Activated CD8-positive, alpha-beta memory T cell treated with anti-CD3 and anti-CD28 coated beads, Interleukin-2, amount 50 U/mL, for 48 hours (primary cell): Measurements from ENCODE around the gene PLEK.
A peak's percentile ranks its signal among the peaks of the same experiment; 100 is the strongest.
"Not testable (repeated sequence)": the region's sequence is repeated elsewhere in the genome, so short reads cannot be mapped to it uniquely, and the experiment has no call there.

Experiments used
- DNase-seq: peaks from one replicate; pipeline ENCODE4 v3.0.0-alpha.2; 2020

PLEK gene

DNA sequence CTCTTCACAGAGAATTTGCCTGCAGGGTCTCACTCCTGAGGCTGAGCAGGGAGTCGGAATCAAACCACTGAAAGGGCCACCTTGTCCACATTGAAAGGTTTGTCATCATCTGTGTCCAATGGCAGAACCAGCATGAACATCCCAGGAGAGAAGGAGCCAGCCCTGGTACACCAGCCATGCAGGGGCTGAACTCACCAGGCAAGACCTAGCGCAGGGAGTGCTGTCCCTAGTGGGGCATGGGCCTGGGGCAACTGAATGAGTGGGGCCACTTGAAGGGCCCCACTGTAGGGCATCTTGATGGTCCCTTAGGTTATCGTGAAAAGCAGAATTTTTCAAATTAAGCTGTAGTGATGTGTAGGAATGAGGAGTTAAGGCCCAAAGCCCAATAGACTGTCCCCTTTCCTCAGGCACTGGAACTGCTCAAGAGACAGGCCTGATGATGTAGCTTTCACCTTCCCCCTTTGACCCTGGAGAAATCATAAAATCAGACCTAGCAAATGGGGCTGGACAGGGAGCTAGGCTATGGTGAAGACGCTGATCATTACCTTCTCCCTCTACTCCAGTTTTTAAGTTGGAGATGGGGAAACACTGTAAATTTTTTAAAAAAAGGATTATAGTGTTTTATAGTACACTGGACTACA, 8.4 kb upstream of the PLEK start:
- DNase-seq = no peak

DNA sequence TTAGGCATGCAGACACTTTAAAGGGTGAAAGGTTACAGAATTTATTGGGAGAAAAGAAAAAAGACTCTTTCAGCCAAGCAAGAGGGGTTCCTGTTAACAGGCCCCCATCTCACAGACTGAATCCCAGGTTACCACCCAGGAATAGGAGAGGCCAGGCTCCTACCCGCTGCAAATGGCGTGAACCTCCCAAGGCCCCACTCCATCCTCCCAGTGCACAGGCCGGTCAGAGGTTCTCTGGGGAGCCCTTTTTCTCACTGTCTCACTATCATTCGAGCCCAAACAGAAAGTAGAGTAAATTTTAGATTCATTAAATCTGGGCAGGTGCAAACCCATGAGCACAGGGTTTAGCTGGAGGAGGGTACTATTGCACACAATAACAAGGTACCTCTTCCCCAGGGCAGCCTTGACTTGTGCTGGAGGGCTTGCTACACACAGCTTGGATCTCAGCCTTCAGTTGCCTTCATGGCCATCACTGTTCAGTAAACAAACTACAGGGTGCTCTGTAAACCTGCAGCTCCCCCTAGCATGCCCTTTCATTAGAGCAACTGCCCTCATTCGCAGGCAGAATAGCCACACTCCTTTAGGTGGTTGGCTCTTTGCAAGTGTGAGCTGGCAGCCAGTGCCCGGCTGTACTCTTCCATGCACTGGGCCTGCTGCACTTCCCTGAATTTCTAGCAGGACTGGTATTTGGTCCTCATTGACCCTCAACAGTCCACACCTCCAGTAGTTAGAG, 7.3 kb upstream of the PLEK start:
- DNase-seq = no peak

DNA sequence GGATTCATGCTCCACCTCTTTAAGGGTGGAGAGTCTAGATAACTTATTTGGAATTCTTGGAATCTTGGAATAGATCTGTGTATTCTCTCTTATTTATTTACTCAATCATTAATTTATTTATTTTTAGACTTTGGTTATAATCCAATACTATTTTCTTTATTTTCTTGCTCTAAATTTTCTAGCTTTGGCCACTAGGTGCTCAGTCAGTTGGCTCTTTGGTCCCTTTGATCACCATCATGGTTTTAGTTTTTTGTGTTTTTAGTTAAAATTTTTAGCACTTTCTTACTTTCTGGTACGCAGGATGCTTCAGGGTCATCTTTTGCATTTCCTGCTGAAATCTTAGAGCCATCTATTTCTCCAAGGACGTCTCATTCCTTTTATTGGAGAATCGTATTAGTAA, 5.2 kb upstream of the PLEK start:
- no peak for DNase-seq

DNA sequence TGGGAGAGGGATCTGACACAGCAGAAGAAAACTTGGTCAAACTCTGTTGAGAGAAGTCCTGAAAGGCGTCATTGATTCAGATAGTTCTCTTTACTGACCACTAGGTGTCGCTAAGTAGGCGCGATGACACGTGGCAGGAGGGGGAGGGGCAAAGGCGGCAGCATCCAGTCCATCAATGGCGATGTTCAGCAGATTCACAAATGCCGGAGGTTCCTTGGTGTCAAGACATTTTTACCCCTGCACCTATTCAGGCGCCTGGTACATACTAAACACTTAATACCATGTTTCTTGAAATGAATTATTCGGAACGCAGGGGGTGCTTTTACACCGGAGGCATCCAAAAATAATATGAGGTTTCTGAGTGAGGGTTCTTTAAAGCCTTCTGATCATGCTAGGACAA, 3.0 kb upstream of the PLEK start:
- peak; percentile 87 for DNase-seq

DNA sequence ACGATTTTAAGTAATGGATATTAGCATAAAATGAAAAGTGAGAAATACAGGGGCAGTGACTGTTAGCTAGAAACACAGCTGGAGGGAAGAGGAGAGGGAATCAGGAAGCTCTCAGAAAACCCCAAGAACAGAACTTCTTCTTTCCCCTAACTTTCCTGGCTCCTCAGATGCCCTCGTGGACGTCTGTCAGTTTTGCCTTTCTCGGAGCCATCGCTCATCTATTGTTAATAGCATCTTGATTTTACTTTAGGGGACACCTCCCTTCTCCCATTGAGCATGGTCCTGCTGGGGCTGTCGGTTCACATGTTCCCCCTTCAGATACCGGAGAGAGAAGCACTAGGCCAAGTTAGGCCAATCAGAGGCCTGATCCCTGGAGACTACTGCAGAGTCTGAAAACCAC, 2.3 kb upstream of the PLEK start:
- no peak for DNase-seq

DNA sequence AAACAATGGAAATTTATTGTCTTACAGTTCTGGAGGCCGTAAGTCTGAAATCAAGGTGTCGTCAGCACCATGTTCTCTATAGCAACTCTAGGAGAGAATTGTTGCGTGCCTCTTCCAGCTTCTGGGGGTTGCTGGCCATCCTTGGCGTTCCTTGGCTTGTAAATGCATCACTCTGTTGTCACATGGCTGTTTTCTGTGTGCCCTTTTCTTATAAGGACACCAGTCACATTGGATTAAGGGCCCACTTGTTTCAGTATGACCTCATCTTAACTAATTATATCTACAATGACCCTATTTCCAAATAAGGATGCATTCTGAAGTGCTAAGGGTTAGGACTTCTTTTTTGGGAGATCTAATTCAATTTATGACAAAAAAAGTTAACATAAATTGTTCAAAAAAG, 1.4 kb upstream of the PLEK start:
- no peak for DNase-seq

DNA sequence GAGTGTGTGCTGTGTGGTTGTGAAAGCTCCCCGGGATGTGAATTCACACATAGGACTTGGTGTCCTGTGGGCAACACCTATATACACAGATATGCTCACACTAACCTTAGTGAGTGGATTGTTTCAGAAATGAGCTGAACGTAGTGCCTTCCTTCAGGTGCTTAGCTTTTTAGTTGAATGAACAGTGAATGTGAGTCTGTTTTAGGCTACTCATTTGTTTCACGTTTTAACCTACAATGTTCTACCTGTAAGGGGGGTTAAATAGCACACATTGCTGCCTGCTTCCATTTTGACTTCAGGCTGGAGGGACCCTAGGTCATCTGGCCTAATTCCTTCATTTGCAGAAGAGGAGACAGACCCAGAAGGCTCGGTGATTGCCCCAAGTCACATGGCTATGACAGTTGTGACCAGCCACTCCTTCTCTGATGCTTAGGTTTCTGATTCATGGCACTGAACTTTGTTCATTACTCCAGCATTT, 1.0 kb downstream of the PLEK start:
- no peak for DNase-seq

DNA sequence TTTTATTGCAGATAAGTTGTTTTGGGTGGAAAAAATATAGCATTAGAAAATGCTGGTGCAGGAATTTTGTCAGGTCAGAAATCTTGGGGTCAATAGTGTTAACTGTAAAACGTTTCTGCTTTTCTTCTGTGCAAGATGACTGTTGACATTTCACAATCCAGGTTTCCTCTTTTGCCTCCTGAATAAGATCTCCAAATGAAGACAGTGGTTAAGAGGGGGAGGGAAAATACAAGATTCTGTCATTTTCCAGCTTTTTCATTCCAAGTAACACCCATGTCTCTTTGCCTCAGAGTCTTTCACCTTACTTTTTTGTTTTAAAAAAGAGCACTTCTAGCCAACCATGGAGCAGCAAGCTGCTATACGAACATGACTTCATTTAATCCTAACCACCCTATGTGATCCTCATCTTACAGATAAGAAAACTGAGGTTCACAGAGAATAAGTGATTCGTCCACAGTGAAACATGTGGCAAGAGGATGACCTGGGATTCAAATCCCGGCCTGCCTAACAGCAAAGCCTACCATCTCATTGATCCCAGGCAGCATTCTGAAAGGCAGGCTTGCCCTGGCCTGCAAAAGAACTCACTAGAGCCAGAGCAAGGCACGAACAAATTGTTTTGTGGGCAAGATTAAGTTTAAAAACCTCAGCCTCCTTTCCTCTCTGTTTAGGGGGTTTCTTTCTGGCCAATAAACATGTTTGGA, 3.0 kb downstream of the PLEK start:
- no peak for DNase-seq

DNA sequence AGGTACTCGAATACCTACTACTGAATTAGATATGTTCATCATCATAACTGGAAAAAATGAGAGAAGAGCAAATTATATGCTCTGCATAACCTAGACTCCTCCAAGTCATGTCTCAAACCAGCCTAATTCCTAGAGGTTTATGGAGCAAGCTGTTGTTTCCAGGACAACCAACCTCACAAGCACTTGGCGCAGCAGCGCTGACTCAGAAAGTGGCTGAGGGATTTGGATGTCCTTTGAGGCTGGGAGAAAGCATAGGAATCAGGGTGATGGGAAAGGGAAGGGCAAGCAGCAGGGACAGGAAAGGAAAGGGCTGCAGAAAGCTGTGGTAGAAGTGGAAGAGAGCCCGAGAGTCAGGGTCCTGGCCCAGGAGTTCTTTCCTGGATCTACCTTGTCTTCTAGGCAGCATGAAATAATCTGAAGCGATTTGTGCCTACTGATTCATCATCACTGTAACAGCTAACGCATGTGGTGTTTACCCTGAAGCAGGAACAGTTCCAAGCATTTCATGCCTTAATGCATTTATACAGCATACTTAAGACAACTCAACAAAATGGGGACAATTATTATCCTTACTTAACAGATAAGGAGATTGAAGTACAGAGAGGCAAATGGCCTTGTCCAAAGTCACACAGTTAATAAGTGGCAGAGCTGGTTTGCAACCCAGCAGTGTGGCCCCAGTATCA, 3.7 kb downstream of the PLEK start:
- DNase-seq = no peak

DNA sequence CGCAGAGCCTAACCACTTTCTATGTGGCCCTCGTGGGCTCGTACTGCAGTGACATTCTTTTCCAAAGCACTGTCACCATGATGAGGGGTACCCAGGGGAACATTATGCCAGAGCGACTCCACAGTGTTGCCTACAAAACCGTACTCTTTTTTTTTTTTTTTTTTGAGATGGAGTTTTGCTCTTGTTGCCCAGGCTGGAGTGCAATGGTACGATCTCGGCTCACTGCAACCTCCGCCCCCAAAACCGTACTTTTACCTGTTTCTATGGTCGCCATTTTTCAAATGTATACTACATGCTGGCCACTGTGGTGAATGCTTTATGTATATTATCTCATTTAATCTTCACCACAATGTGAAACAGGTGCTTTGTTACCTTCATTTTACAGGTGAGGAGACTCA, 4.3 kb downstream of the PLEK start:
- no peak for DNase-seq

DNA sequence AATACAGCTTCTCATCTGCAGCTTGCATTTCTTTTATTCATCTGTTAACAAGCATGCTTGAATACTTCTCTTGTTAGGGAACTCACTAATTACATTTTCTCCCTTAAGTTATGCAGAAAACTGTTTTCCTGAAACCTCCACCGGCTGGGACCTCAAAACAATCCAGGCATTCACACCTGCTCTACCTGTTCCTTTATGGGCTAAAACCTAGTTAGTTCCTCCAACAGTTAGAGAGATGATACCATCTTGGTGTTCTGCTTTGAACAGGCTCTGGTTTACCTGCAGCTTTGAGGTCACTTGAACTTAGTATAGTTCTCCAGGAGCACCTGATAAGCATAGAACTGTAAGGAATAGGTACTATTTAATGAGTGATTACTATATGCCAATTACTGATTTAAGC, 6.1 kb downstream of the PLEK start:
- no peak for DNase-seq

DNA sequence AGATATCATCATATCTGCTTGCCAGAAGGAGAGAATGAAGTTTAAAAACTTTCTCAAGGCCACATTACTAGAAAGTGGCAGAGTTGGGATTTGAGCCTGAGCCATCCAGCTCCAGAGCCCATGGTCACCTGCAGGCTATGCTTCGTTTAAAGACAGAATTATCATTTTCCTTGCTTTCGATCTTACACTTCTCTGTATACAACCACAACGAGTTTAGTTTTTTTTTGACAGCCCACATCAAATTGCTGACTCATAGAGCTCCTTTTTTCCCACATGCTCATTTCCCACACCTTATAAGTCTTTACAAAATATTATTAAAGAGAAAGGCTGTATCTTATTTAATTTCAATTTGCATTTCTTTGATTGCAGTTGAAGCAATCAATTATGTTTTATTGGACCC, 6.5 kb downstream of the PLEK start:
- no peak for DNase-seq

DNA sequence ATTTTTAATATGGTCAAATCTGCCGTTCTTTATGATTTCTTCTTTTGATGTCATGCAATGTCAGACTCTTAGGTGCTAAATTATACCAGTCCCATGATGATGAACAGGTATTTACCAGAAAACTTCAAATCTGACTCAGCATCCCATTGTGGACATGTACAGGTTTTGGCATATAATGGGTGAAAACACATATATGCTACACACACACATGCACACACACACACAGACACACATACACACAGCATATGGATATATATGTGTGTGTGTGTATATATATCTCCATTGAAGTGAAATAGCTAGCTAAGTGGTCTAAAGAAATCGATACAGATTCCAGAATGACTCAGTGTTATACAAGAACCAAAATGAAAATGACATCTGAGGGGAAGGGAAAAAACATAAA, 7.4 kb downstream of the PLEK start:
- no peak for DNase-seq

DNA sequence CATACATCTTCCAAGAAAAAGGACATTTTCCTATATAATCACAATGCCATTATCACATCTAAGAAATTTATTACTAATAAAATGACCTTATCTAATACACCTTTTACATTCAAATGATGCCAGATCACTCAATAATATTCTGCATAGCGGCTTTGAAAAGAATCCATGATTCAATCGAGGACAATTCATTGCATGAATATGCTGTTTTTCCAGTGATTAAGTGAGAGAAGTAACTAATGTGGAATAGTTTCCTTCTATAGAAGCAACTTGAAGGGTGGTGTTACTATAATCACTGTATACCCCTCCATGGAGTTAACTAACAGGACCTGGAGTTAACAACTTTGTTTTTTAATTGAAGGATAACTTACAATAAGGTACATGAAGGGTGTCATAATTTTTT, 9.1 kb downstream of the PLEK start:
- DNase-seq = no peak

DNA sequence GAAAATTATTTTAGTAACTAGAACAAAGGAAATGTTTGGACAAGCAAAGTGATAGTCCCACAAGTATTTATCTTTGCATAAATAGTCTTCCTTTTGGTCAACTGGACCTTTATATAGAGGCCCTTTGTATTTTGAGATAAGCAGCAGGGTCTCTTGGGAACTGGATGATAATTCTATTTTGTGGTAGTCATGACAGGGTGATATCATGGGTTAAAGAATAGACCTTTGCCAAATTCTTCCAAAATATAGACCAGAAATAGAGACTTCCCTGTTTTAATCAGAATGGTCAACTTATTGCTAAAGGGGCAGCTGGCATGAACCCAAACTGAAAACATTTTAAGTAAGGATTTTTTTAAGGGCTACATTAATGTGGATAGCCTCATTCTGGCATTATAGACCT, 10.5 kb downstream of the PLEK start:
- no peak for DNase-seq

DNA sequence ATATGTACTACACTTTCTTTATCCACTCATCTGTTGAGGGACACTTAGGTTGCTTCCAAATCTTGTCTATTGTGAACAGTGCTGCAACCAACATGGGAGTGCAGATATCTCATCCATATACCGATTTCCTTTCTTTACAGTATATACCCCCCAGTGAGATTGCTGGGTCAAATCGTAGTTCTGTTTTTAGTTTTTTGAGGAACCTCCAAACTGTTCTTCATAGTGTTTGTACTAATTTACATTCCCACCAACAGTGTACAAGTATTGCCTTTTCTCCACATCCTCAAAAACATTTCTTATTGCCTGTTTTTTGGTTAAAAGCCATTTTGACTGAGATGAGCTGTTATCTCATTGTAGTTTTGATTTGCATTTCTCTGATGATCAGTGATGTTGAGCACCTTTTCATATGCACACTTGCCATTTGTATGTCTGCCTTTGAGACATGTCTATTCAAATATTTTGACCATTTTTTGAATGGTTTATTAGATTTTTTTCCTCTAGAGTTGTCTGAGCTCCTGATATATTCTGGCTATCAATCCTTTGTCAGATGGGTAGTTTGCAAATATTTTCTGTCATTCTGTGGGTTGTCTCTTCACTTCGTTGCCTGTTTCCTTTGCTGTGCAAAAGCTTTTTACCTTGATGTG, 12.2 kb downstream of the PLEK start:
- DNase-seq = no peak

DNA sequence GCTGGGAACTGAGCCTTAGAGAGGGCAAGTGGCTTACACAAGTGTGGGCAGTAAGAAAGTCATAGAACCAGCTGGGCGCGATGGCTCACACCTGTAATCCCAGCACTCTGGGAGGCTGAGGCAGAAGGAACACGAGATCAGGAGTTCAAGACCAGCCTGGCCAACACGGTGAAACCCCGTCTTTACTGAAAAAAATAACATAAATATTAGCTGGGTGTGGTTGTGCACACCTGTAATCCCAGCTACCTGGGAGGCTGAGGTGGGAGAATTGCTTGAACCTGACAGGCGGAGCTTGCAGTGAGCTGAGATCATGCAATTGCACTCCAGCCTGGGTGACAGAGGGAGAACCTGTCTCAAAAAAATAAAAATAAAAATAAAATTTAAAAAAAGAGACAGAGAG, 13.7 kb downstream of the PLEK start:
- not testable (repeated sequence) for DNase-seq

DNA sequence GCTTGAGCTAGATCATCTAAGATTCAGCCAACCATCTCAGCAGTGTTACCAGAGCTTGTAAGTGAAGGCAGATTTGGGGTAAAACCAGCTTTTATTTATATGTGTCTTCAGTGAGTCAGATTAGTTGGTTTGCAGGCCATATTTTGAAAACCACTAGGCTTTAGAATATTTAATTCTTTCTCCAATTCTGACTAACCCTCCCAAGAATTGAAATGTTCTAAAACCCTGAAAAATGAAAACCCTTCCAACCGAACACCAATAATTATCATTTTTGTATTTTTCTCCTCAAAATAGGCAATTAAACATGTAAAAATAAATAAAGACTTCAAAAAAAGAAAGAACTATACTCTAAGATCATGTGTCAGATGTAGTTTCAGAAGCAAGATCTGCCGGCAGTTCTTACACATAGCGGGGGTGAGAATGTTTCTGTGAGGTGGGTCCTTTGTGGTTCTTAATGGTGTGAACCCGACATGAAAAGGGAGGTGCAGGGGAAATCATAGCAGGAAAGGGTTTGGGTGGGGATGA, 14.2 kb downstream of the PLEK start:
- DNase-seq = no peak

DNA sequence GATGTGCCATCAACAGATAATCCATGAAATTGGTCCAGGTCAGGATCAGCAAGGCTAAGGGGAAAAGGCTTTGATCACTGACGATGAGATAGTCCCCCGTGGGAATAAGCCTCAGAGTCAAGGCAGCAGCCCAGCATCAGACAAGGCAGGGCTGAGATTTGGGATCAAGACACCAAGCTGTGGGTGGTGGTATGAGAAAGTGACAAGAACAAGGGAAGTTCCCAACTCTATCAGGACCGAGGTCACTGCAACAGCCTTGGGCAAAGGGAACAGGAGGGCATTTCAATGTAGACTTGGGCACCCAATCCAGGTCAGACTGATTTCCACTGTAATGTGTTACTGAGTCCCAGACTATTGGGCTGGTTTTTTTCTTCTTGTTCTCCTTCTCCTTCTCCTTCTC, 18.7 kb downstream of the PLEK start:
- no peak for DNase-seq

DNA sequence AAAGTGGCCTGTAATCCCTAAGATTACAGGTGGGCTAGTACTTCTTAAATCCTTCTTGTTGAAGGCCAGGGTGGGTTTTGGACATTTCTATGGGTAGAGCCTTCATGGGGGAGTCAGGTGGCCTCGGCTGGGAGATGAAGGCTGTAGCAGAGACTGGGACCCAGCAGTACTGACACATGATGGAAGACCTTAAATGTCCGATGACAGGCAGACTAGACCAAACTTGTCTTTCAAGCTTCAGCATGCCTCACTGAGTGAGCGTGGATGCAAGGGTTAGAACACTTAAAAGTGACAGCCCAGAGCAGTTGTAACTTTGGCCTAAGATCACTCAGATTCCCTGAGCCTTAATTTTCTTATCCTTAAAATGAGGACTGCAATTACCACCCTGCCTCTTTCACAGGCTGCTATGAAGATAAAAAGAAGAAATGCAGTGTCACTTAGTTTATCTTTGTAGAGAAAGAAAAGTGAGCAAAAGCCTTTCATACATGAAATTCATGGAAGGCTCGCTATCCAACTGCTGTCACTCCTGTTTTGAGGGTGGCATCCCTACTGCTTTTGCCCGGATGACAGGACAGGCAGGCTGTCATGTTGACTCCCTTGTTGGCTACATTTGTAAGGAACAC, 19.5 kb downstream of the PLEK start:
- no peak for DNase-seq

DNA sequence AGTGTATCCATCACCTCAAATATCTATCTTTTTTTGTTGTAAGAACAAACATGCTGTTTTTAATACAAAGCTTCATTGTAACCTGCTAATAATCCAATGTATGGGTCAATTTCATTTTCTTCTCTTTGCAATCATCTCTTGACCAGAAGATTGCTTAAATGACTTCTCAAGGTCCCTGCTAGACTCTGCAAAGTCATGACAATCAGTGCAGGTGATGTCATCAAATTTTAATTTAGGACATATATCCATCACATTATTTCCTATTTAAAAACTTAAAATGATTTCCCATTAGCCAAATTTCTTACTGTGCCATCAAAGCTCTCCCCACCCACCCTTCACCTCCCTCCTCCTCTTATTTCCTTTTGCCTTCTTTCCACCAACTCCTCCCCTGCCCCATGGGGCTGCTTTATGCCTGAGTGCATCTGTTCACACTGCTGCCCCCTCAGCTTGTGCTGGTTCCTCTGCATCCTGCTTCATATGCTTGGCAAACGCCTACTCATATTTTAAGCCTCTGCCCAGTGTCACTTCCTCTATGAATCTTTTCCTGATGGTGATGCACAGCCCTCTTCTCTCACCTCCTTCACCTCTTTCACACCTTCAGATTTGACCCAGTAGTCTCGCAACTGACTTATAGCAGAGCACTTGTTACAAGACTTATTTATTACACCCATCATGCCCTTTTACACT, 20.3 kb downstream of the PLEK start:
- no peak for DNase-seq

DNA sequence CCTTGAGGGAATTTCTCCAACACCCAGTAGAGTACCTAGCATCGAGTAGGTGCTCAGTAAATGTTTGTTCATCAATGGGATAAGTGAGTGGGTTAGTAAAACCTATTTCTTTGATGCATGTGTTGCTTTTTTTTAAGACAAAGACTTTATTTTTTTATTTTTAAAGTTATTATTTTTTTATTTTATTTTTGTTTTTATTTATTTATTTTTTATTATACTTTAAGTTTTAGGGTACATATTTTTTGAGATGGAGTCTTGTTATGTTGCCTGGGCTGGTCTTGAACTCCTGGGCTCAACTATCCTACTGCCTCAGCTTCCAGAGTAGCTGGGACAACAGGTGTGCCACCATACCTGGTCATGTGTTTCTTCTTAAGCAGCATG, 20.8 kb downstream of the PLEK start:
- DNase-seq = no peak
